ENCODE data around the gene LCT. TPM values are rescaled to one million over a fixed set of nuclear protein-coding genes. Genes with fewer than 3 reads are reported as not detected.
A peak's percentile ranks its signal among the peaks of the same experiment; 100 is the strongest.
"Not testable (repeated sequence)": the region's sequence is repeated elsewhere in the genome, so short reads cannot be mapped to it uniquely, and the experiment has no call there.

LCT gene
- total and polyA plus RNA-seq, 2 experiments from 2014 or later = not detected

DNA sequence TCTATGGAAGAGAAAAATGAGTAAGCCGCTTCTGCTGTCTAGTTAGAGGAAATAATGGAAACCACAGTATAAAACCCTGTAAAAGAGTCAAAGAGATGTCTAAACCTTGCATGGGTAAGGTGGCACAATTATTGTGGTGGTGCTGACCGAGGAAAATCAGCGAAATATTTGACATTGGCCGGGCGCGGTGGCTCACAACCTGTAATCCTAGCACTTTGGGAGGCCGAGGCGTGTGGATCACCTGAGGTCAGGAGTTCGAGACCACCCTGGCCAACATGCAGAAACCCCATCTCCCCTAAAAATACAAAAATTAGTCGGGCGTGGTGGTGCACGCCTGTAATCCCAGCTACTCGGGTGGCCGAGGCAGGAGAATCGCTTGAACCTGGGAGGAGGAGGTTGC, 39.8 kb upstream of the LCT start:
- peaks cover 31% of the 10 kb centered on the region for H3K36me3 Mint-ChIP-seq (ENCODE audit: low read depth)
- peaks cover 11% of the 10 kb centered on the region for H3K27me3 Mint-ChIP-seq (ENCODE audit: insufficient read depth, low read depth, poor library complexity)
- peaks cover 20% of the 10 kb centered on the region for H3K4me1 Mint-ChIP-seq
- not testable (repeated sequence) for H3K4me2 ChIP-seq; DNase-seq (ENCODE audit: low spot score); ATAC-seq; H3K9me3 Mint-ChIP-seq; H3K27ac ChIP-seq (ENCODE audit: low read depth); H3K9me2 ChIP-seq (ENCODE audit: insufficient read depth); H3K27me3 ChIP-seq (ENCODE audit: insufficient read depth); H3F3A ChIP-seq (replicated peaks; ENCODE audit: low read depth); H2AFZ ChIP-seq
- Histone ChIP-seq H3K4me1 (ENCODE audit: insufficient read depth) (peaks cover 20% of the 10 kb centered on the region), H3K79me2 (replicated peaks; ENCODE audit: insufficient read depth) (peaks cover 42% of the 10 kb centered on the region), H3K4me3 (peak overlapping the region; percentile 90; the same call in 1 of the 2 replicates), H4K20me1 (replicated peaks; ENCODE audit: insufficient read depth) (peaks cover 20% of the 10 kb centered on the region; the same call in 1 of the 2 replicates), H3K36me3 (ENCODE audit: insufficient read depth) (peaks cover 14% of the 10 kb centered on the region)
- peak overlapping the region; percentile 77; the same call in 1 of the 2 replicates for H3K27ac Mint-ChIP-seq
- H3K4me3 Mint-ChIP-seq = peak overlapping the region; percentile 71

DNA sequence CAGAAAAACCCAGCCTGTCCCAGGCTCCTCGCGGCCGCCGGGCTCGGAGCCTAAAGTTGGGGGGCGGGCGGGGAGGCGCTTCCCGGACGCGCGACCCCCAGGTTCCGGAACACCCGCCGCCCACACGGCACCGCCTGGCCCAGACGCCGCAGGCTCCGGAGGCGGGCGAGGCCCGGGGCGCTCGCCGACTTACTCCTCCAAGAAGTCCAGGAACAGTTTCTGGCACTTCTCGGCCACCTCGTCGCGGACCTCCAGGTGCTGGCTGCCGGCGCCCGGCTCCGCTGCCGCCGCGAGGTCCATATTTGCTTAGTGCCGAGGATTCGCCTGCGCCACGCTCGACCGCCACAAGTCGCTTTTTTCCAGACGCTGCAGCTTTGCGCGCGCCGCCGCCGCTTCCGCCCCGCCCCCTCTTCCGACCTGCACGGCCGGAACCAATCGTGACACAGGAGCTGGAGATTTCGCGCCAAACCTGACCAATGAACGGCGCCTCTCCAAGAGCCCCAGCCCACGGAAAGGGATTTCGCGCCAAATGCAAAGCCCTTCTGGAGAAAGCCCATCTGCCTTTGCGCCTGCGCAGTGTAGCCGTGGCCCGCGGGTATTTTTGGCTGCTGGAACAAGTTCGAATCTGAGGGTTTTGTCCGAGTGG, 39.2 kb upstream of the LCT start, which contains the start of gene MCM6:
Gene MCM6 (minus strand): TSS at position 378 of the 646 bp plus-strand sequence. CDS start 78 bp downstream, at position 300.
- peak; percentile 91 for ATAC-seq
- H3K9me3 Mint-ChIP-seq = no peaks in the 10 kb centered on the region; the same call in 1 of the 3 replicates
- H3K27me3 Mint-ChIP-seq (ENCODE audit: insufficient read depth, low read depth, poor library complexity) = peaks cover 11% of the 10 kb centered on the region
- TF ChIP-seq JUNB (IDR thresholded peaks at IDR 0.05; ENCODE audit: unreplicated experiment) = no peak
- TF ChIP-seq, protein P1, sequence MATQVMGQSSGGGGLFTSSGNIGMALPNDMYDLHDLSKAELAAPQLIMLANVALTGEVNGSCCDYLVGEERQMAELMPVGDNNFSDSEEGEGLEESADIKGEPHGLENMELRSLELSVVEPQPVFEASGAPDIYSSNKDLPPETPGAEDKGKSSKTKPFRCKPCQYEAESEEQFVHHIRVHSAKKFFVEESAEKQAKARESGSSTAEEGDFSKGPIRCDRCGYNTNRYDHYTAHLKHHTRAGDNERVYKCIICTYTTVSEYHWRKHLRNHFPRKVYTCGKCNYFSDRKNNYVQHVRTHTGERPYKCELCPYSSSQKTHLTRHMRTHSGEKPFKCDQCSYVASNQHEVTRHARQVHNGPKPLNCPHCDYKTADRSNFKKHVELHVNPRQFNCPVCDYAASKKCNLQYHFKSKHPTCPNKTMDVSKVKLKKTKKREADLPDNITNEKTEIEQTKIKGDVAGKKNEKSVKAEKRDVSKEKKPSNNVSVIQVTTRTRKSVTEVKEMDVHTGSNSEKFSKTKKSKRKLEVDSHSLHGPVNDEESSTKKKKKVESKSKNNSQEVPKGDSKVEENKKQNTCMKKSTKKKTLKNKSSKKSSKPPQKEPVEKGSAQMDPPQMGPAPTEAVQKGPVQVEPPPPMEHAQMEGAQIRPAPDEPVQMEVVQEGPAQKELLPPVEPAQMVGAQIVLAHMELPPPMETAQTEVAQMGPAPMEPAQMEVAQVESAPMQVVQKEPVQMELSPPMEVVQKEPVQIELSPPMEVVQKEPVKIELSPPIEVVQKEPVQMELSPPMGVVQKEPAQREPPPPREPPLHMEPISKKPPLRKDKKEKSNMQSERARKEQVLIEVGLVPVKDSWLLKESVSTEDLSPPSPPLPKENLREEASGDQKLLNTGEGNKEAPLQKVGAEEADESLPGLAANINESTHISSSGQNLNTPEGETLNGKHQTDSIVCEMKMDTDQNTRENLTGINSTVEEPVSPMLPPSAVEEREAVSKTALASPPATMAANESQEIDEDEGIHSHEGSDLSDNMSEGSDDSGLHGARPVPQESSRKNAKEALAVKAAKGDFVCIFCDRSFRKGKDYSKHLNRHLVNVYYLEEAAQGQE (IDR thresholded peaks at IDR 0.05; ENCODE audit: unreplicated experiment) = no peak
- TF ChIP-seq STAT1 (IDR thresholded peaks at IDR 0.05; ENCODE audit: unreplicated experiment) = no peak
- TF ChIP-seq, protein P2, sequence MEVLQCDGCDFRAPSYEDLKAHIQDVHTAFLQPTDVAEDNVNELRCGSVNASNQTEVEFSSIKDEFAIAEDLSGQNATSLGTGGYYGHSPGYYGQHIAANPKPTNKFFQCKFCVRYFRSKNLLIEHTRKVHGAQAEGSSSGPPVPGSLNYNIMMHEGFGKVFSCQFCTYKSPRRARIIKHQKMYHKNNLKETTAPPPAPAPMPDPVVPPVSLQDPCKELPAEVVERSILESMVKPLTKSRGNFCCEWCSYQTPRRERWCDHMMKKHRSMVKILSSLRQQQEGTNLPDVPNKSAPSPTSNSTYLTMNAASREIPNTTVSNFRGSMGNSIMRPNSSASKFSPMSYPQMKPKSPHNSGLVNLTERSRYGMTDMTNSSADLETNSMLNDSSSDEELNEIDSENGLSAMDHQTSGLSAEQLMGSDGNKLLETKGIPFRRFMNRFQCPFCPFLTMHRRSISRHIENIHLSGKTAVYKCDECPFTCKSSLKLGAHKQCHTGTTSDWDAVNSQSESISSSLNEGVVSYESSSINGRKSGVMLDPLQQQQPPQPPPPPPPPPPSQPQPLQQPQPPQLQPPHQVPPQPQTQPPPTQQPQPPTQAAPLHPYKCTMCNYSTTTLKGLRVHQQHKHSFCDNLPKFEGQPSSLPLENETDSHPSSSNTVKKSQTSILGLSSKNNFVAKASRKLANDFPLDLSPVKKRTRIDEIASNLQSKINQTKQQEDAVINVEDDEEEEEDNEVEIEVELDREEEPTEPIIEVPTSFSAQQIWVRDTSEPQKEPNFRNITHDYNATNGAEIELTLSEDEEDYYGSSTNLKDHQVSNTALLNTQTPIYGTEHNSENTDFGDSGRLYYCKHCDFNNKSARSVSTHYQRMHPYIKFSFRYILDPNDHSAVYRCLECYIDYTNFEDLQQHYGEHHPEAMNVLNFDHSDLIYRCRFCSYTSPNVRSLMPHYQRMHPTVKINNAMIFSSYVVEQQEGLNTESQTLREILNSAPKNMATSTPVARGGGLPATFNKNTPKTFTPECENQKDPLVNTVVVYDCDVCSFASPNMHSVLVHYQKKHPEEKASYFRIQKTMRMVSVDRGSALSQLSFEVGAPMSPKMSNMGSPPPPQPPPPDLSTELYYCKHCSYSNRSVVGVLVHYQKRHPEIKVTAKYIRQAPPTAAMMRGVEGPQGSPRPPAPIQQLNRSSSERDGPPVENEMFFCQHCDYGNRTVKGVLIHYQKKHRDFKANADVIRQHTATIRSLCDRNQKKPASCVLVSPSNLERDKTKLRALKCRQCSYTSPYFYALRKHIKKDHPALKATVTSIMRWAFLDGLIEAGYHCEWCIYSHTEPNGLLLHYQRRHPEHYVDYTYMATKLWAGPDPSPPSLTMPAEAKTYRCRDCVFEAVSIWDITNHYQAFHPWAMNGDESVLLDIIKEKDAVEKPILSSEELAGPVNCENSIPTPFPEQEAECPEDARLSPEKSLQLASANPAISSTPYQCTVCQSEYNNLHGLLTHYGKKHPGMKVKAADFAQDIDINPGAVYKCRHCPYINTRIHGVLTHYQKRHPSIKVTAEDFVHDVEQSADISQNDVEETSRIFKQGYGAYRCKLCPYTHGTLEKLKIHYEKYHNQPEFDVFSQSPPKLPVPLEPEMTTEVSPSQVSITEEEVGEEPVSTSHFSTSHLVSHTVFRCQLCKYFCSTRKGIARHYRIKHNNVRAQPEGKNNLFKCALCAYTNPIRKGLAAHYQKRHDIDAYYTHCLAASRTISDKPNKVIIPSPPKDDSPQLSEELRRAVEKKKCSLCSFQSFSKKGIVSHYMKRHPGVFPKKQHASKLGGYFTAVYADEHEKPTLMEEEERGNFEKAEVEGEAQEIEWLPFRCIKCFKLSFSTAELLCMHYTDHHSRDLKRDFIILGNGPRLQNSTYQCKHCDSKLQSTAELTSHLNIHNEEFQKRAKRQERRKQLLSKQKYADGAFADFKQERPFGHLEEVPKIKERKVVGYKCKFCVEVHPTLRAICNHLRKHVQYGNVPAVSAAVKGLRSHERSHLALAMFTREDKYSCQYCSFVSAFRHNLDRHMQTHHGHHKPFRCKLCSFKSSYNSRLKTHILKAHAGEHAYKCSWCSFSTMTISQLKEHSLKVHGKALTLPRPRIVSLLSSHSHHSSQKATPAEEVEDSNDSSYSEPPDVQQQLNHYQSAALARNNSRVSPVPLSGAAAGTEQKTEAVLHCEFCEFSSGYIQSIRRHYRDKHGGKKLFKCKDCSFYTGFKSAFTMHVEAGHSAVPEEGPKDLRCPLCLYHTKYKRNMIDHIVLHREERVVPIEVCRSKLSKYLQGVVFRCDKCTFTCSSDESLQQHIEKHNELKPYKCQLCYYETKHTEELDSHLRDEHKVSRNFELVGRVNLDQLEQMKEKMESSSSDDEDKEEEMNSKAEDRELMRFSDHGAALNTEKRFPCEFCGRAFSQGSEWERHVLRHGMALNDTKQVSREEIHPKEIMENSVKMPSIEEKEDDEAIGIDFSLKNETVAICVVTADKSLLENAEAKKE (CRISPR knock-in tag; IDR thresholded peaks at IDR 0.05) = no peak
- TF ChIP-seq, protein P3, sequence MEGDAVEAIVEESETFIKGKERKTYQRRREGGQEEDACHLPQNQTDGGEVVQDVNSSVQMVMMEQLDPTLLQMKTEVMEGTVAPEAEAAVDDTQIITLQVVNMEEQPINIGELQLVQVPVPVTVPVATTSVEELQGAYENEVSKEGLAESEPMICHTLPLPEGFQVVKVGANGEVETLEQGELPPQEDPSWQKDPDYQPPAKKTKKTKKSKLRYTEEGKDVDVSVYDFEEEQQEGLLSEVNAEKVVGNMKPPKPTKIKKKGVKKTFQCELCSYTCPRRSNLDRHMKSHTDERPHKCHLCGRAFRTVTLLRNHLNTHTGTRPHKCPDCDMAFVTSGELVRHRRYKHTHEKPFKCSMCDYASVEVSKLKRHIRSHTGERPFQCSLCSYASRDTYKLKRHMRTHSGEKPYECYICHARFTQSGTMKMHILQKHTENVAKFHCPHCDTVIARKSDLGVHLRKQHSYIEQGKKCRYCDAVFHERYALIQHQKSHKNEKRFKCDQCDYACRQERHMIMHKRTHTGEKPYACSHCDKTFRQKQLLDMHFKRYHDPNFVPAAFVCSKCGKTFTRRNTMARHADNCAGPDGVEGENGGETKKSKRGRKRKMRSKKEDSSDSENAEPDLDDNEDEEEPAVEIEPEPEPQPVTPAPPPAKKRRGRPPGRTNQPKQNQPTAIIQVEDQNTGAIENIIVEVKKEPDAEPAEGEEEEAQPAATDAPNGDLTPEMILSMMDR (conservative IDR thresholded peaks at IDR 0.05; ENCODE audit: low read depth in 2 of 2) = no peak
- no peak for TF ChIP-seq ZNF114 (CRISPR knock-in tag; IDR thresholded peaks at IDR 0.05)
- TF ChIP-seq, protein P4, sequence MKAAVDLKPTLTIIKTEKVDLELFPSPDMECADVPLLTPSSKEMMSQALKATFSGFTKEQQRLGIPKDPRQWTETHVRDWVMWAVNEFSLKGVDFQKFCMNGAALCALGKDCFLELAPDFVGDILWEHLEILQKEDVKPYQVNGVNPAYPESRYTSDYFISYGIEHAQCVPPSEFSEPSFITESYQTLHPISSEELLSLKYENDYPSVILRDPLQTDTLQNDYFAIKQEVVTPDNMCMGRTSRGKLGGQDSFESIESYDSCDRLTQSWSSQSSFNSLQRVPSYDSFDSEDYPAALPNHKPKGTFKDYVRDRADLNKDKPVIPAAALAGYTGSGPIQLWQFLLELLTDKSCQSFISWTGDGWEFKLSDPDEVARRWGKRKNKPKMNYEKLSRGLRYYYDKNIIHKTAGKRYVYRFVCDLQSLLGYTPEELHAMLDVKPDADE (IDR thresholded peaks at IDR 0.05) = no peak
- no peak for TF ChIP-seq NANOG (IDR thresholded peaks at IDR 0.05; ENCODE audit: borderline replicate concordance)

More for the DNA sequence above, 39.2 kb upstream of the LCT start, which contains the start of gene MCM6:
- Histone ChIP-seq H3K79me2 (replicated peaks; ENCODE audit: insufficient read depth) (peaks cover 47% of the 10 kb centered on the region), H3K27ac (ENCODE audit: low read depth) (peak within 1 kb of the TSS; percentile 67), H3K4me1 (ENCODE audit: insufficient read depth) (peaks cover 20% of the 10 kb centered on the region), H3K36me3 (ENCODE audit: insufficient read depth) (peaks cover 20% of the 10 kb centered on the region), H3K4me3 (peak within 1 kb of the TSS; percentile 90), H3K27me3 (ENCODE audit: insufficient read depth) (no peaks in the 10 kb centered on the region), H3K4me2 (peak within 1 kb of the TSS; percentile 88), H4K20me1 (replicated peaks; ENCODE audit: insufficient read depth) (peaks cover 24% of the 10 kb centered on the region; the same call in 1 of the 2 replicates), H2AFZ (peak within 1 kb of the TSS; percentile 48; the same call in 1 of the 2 replicates), H3F3A (replicated peaks; ENCODE audit: low read depth) (no peaks in the 10 kb centered on the region), H3K9me2 (ENCODE audit: insufficient read depth) (no peaks in the 10 kb centered on the region)
- peak within 1 kb of the TSS; percentile 92 for H3K4me3 Mint-ChIP-seq
- DNase-seq (ENCODE audit: low spot score) = peak; percentile 100
- peaks cover 36% of the 10 kb centered on the region for H3K36me3 Mint-ChIP-seq (ENCODE audit: low read depth)
- peaks cover 19% of the 10 kb centered on the region for H3K4me1 Mint-ChIP-seq
- H3K27ac Mint-ChIP-seq = peak within 1 kb of the TSS; percentile 77

Measured in GM23338 (cell line).